AG09319 (cell line): Measurements from ENCODE around the gene PFKM.
"Not testable (repeated sequence)": the region's sequence is repeated elsewhere in the genome, so short reads cannot be mapped to it uniquely, and the experiment has no call there.

Experiments used
- DNase-seq: peaks from one replicate; pipeline ENCODE4 v3.0.0-alpha.2; 2010; ENCODE audit warnings: low read depth; ENCODE audit errors: extremely low read depth
- TF ChIP-seq, protein P1 (sequence below): IDR thresholded peaks from 2 replicates; pipeline ENCODE4 v1.5.1; 2011; ENCODE audit warnings: low read depth, mild to moderate bottlenecking, inconsistent platforms, low read length, moderate library complexity

Gene PFKM

DNA sequence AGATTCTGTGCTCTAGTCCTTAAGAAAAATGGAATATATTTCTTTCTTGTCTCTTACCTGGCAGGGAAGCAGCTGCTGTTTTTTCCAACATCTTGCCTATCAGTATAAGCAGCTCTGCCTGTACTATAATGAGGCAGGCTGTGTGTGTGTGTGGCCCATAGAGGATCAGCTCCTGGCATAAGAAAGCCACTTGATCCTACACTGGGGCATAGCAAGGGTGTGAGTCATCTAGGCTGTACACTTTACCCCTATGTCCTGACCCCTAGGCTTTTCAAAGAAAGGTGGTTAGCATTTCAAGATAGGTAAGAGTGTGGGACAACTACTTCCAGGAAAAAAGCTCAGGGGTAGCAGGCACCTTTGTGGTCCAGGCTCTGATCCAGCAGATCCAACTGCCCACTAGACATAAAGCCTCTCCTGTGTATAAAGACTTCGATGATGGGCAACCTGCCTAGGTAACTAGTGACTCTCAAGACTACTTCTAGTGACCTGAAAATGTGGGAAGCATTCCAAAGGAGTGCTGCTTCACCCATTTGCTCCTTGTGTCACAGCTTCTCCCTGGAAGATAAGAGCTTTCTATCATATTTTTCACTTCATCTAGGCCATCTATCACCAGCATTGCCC is 8.4 kb upstream of the PFKM start:
- no peak for DNase-seq
- TF ChIP-seq, protein P1, sequence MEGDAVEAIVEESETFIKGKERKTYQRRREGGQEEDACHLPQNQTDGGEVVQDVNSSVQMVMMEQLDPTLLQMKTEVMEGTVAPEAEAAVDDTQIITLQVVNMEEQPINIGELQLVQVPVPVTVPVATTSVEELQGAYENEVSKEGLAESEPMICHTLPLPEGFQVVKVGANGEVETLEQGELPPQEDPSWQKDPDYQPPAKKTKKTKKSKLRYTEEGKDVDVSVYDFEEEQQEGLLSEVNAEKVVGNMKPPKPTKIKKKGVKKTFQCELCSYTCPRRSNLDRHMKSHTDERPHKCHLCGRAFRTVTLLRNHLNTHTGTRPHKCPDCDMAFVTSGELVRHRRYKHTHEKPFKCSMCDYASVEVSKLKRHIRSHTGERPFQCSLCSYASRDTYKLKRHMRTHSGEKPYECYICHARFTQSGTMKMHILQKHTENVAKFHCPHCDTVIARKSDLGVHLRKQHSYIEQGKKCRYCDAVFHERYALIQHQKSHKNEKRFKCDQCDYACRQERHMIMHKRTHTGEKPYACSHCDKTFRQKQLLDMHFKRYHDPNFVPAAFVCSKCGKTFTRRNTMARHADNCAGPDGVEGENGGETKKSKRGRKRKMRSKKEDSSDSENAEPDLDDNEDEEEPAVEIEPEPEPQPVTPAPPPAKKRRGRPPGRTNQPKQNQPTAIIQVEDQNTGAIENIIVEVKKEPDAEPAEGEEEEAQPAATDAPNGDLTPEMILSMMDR = no peak

DNA sequence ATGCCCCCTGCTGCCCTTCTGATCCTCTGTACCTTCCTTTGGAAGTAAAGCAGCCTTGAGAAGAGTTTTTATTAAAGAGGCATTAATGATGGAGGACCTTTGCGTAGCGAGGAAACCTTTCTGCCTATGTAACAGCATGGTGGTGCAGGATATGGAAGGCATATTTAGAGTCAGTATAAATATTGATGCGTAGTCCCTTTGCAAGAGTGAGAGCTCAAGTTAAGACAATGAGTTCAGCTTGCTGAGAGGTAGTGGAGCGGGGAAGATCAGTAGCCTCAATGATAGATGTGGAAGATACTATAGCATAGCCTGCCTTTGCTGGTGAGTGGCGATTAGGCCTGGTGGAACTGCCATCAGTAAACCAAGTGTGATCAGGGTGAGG is 7.9 kb upstream of the PFKM start:
- DNase-seq = not testable (repeated sequence)

DNA sequence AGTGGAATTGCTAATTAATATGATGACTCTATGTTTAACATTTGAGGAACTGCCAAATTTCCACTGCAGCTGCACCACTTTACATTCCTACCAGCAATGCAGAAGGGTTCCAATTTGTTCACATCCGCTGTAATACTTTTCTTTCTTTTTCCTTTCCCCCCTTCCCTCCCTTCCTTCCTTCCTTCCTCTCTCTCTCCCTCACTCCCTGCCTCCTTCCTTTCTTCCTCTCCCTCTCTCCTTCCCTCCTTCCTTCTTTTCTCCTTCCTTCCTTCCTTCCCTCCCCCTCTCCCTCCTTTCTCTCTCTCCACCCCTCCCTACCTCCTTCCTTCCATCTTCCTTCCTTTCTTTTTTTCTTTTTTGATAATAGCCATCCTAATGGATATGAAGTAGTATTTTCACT is 3.2 kb upstream of the PFKM start:
- TF ChIP-seq, protein P1 = no peak
- no peak for DNase-seq

DNA sequence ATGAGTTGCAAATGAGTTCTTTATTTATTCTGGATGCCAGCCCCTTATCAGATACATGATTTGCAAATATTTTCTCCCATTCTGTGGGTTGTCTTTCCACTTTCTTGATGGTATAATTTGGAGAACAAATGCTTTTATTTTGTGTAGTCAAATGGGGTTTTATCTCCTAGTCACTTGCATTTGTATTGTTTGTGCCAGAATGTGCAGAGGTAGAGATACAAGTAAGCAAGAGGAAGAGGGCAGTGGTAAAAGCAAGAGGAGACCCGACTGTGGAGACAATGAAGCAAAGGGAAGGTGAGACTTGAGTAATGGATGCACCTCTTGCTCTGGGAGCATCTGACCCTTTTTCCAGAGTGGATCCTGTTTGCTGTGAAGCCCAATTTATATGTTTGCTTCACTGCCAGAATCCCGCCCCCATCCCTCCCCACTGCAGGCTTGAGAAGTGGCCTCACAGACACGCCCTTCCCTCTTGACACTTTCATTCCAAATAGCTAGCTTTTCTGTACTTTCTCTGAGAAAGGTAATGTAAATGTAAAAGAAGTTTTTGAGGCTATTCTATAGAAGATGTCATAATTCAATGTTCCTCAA is 786 bp upstream of the PFKM start:
- DNase-seq = no peak

DNA sequence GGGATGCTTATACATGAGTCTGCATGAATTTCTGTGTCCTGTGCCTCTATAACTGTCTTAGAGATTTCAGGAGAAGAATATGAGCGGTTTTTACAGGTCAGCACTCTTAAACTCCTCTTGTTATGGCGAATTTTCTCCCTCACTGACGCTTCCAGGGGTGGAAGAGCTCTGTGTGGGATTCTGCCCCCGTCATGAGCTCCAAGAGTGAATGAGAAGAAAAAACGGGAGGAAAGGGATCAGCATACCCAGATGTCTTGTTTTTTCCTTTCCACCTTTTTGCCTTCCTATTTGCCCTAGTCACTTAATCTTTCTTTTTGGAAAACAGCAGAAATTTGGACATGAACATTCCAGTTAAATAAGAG is 651 bp downstream of the PFKM start:
- no peak for DNase-seq

More for the DNA sequence above, 786 bp upstream of the PFKM start:
- TF ChIP-seq, protein P1 = no peak

DNA sequence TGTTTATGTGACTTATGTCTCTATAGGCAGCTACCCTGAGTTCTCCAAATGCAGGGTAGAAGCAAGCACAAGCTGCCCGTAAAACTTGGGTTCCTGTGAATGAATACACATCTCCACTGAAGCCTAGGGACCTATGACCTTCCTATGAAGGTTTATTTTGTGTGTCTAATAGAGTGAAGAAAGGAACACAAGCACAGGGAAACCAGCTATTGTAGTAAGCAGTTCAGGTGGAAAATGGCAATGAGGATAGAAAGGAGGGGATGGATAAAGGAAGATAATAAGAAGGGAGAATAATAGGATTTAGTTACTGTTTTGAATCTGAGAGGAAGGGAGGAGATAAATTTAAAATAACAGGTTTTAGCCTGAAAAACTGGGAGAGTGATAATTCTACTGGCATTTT is 2.4 kb downstream of the PFKM start:
- no peak for DNase-seq
- TF ChIP-seq, protein P1 = no peak

More for the DNA sequence above, 651 bp downstream of the PFKM start:
- TF ChIP-seq, protein P1 = no peak

DNA sequence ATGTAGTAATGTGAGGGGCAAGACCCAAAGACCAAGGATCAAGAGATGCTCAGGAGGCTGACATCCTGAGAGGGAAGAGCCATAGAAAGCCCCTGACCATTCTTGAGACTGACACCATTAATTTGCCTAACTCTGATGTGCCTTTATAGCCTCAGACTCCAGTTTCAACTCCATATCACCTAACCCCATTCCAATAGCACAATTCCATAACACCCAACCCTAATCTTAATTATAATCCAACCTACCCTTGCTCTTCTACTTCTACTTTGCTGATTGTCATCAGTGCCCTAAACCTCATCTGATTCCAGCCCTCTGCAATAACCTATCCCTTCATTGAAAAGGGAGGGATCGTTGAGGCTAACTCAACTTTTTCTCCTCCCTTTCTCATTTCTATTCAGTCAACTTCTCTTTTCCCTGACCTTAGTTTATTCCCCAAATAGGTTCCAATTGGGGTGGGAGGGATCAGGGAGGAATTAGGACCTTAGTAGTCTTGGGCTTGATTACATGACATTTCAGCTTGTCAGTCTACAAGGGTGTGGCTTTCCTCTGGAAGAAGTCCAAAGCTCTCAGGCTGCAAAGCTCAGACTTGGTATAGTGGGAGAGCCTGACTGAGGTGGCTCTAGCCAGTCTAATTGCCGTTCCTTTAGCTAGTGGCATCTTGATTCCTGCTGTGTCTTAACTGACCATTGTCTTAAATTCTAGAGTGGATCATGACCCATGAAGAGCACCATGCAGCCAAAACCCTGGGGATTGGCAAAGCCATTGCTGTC is 3.1 kb downstream of the PFKM start:
- no peak for DNase-seq
- TF ChIP-seq, protein P1 = no peak
